DOHH2 (cell line): ENCODE measurements around the gene RAB27B.

Experiments
- H3F3A ChIP-seq: fragments of 200-600 bp; sonication (generic), shearing (Covaris generic); 2 replicates; pipeline ENCODE4 v1.6.0; 2016; ENCODE audit warnings: antibody characterized with exemption, mild to moderate bottlenecking; ENCODE audit not compliant: control insufficient read depth, insufficient read depth
- H3K27ac ChIP-seq: fragments of 200-600 bp; sonication (generic); 2 replicates; pipeline ENCODE4 v1.5.1; 2014; ENCODE audit warnings: low read depth, mild to moderate bottlenecking, low read length, moderate library complexity
- H3K27me3 ChIP-seq: fragments of 200-600 bp; sonication (generic); 2 replicates; pipeline ENCODE4 v1.6.1; 2014; ENCODE audit warnings: mild to moderate bottlenecking, low read length, mixed read lengths; ENCODE audit not compliant: control insufficient read depth
- H3K36me3 ChIP-seq: fragments of 200-600 bp; sonication (generic); 2 replicates; pipeline ENCODE4 v1.6.1; 2014; ENCODE audit warnings: mild to moderate bottlenecking, low read length, moderate library complexity, mixed read lengths; ENCODE audit not compliant: control insufficient read depth
- H3K4me1 ChIP-seq: fragments of 200-600 bp; sonication (generic); 2 replicates; pipeline ENCODE4 v1.6.1; 2014; ENCODE audit warnings: mild to moderate bottlenecking, low read length, mixed read lengths; ENCODE audit not compliant: control insufficient read depth
- H3K4me2 ChIP-seq: fragments of 200-600 bp; sonication (generic); 2 replicates; pipeline ENCODE4 v1.6.0; 2014; ENCODE audit warnings: mild to moderate bottlenecking, low read length, moderate library complexity
- H3K4me3 ChIP-seq: fragments of 200-600 bp; sonication (generic); 2 replicates; pipeline ENCODE4 v1.5.1; 2014; ENCODE audit warnings: mild to moderate bottlenecking, low read length, mixed read lengths
- H3K79me2 ChIP-seq: fragments of 200-600 bp; sonication (generic); 2 replicates; pipeline ENCODE4 v1.6.1; 2014; ENCODE audit warnings: mild to moderate bottlenecking, low read length, mixed read lengths; ENCODE audit not compliant: control insufficient read depth
- H3K9me2 ChIP-seq: fragments of 200-600 bp; sonication (generic); replicated peaks from 2 replicates; pipeline ENCODE4 v1.6.1; 2014; ENCODE audit warnings: mild to moderate bottlenecking, low read length, mixed read lengths; ENCODE audit not compliant: control insufficient read depth
- H3K9me3 ChIP-seq: fragments of 200-600 bp; sonication (generic); 2 replicates; pipeline ENCODE4 v1.6.1; 2014; ENCODE audit warnings: antibody characterized with exemption, low read length, mixed read lengths; ENCODE audit not compliant: control insufficient read depth, insufficient read depth
- H4K20me1 ChIP-seq: fragments of 200-600 bp; sonication (generic); 2 replicates; pipeline ENCODE4 v1.6.0; 2014; ENCODE audit warnings: low read depth, mild to moderate bottlenecking, antibody characterized with exemption, low read length, moderate library complexity; ENCODE audit not compliant: control insufficient read depth, insufficient read depth
- EZH2phosphoT487 ChIP-seq: fragments of 200-600 bp; sonication (generic); IDR thresholded peaks from 2 replicates; pipeline ENCODE4 v1.6.1; 2017; ENCODE audit warnings: borderline replicate concordance, mild to moderate bottlenecking, antibody characterized with exemption, low read length, moderate library complexity, mixed read lengths
- TF ChIP-seq, protein P1 (sequence below): fragments of 200-600 bp; sonication (generic); IDR thresholded peaks from one replicate; pipeline ENCODE4 v1.5.1; 2014; ENCODE audit warnings: antibody characterized with exemption, mild to moderate bottlenecking, low read depth, low read length; ENCODE audit not compliant: poor library complexity, severe bottlenecking

RAB27B gene

DNA sequence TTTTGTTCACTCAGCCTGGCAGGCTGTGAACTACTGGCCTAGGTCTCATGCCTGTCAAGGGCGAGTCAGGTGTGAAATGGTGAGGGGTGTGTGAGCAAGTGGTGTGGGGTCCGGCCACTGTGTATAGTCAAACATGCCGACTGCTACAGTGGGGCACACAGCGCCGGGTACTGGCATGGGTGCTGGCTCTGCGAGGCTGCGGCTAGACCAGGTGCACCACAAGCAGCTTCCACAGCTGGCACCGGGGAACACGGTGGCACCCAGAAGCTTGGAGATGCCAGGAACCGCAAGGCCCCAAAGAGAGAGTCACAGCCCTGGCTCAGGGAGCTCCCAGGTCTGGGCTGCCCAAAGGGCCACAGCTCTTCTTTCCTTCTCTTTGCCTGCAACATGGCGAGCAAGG, 81.3 kb downstream of the RAB27B start:
- Histone ChIP-seq H3K4me3 (no peak overlapping the region), H3F3A (no peaks in the 10 kb centered on the region), H3K4me2 (no peak overlapping the region), H4K20me1 (no peaks in the 10 kb centered on the region), H3K27ac (no peak overlapping the region), H3K9me3 (no peaks in the 10 kb centered on the region), H3K9me2 (no peaks in the 10 kb centered on the region), H3K79me2 (no peaks in the 10 kb centered on the region), H3K36me3 (no peaks in the 10 kb centered on the region), H3K27me3 (no peaks in the 10 kb centered on the region), H3K4me1 (no peaks in the 10 kb centered on the region)
- no peak for TF ChIP-seq EZH2phosphoT487
- TF ChIP-seq, protein P1, sequence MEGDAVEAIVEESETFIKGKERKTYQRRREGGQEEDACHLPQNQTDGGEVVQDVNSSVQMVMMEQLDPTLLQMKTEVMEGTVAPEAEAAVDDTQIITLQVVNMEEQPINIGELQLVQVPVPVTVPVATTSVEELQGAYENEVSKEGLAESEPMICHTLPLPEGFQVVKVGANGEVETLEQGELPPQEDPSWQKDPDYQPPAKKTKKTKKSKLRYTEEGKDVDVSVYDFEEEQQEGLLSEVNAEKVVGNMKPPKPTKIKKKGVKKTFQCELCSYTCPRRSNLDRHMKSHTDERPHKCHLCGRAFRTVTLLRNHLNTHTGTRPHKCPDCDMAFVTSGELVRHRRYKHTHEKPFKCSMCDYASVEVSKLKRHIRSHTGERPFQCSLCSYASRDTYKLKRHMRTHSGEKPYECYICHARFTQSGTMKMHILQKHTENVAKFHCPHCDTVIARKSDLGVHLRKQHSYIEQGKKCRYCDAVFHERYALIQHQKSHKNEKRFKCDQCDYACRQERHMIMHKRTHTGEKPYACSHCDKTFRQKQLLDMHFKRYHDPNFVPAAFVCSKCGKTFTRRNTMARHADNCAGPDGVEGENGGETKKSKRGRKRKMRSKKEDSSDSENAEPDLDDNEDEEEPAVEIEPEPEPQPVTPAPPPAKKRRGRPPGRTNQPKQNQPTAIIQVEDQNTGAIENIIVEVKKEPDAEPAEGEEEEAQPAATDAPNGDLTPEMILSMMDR = no peak

DNA sequence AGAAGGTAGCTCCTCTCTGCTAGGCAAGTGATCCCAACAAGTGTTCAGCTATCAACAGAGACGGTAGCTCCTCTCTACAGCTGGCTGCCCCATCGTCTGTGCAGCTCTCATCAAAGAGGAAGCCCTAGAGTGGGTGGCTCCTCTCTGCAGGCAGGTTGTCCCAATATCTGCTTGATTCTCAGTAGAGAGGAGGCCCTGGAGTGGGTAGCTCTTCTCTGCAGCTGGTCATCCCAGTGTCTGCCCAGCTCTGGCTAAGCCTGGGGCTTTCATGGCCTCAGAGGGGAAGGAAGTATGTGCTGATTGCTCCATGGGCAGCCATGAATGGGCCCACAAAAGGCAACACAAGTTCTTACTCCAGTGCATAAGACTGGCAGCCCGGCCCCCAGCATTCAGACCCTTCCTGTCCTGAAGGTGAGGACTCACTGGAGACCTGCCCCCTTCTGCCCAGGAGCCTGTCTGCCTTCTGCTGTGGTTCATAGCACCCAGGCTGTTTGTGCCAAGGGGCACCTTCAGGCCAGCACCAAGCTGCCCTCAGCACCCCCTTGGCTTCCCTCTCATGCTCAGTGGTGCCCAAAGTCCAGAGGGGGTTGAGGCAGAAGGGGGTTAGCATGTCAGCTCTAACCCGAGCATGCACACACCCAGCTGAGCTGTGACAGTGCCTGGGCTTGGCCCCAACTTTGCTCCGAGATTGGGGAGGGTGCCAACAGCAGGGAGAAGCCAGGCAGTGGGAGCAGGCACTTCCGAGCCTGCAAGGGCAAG, 82.1 kb downstream of the RAB27B start:
- H3K9me3 ChIP-seq = no peaks in the 10 kb centered on the region
- H3F3A ChIP-seq = no peaks in the 10 kb centered on the region
- H3K27me3 ChIP-seq = no peaks in the 10 kb centered on the region
- H3K27ac ChIP-seq = no peak overlapping the region
- H3K4me2 ChIP-seq = no peak overlapping the region
- H3K79me2 ChIP-seq = no peaks in the 10 kb centered on the region
- H3K4me3 ChIP-seq = no peak overlapping the region
- H4K20me1 ChIP-seq = no peaks in the 10 kb centered on the region
- no peaks in the 10 kb centered on the region for H3K4me1 ChIP-seq
- no peaks in the 10 kb centered on the region for H3K9me2 ChIP-seq
- TF ChIP-seq, protein P1 = no peak
- no peak for TF ChIP-seq EZH2phosphoT487
- H3K36me3 ChIP-seq = no peaks in the 10 kb centered on the region

DNA sequence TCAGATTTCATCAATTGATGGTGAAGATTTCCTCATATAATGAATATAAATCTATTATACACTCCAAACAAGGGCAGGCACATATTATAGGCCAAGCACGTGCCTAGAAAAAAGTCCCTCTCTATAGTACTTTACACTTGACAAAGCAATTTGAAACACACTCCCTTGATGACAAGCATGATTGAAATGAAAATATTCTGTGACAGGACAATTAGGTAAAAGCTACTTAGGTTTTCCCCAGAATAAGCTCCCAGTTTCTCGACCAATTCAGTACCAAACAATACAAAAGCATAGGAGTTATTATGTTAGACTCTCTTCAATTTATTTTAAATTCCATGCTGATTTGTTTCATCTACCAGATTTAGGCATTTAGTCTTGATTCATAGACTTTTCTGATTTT, 83.3 kb downstream of the RAB27B start:
- Histone ChIP-seq H3K27ac (no peak overlapping the region), H3K27me3 (no peaks in the 10 kb centered on the region), H3K79me2 (no peaks in the 10 kb centered on the region), H3K4me3 (no peak overlapping the region), H3K4me2 (no peak overlapping the region), H4K20me1 (no peaks in the 10 kb centered on the region), H3F3A (no peaks in the 10 kb centered on the region), H3K9me2 (no peaks in the 10 kb centered on the region), H3K9me3 (no peaks in the 10 kb centered on the region), H3K4me1 (no peaks in the 10 kb centered on the region), H3K36me3 (no peaks in the 10 kb centered on the region)
- TF ChIP-seq, protein P1 = no peak
- TF ChIP-seq EZH2phosphoT487 = no peak
